Keratinocyte (primary cell): ENCODE data around the gene PCDH9. TPM values are rescaled to one million over a fixed set of nuclear protein-coding genes. Genes with fewer than 3 reads are reported as not detected.

Source experiments
- DNase-seq: peaks from one replicate; pipeline ENCODE4 v3.0.0-alpha.2; 2011; ENCODE audit warnings: low read depth, missing footprints, low spot score
- FAIRE-seq: peaks from 2 replicates; lab custom pipeline; 2011; peaks lifted over from hg19 to GRCh38; lab: Jason Lieb, UNC
- H2AFZ ChIP-seq: 2 replicates; pipeline ENCODE4 v1.6.0; 2012; ENCODE audit warnings: low read length, control low read depth, inconsistent platforms; ENCODE audit not compliant: control insufficient read depth
- H3K27ac ChIP-seq: 2 replicates; pipeline ENCODE4 v1.5.1; 2011; ENCODE audit warnings: low read length; ENCODE audit not compliant: control insufficient read depth, insufficient read depth
- H3K27me3 ChIP-seq: 3 replicates; pipeline ENCODE4 v1.6.0; 2011; ENCODE audit warnings: low read length; ENCODE audit not compliant: control insufficient read depth, insufficient read depth; ENCODE audit errors: extremely low read depth
- H3K36me3 ChIP-seq, 2 experiments: 2 replicates in 1 of 2; 3 replicates in 1 of 2; pipeline ENCODE4 v1.5.1; 2011; ENCODE audit warnings: low read length in 2 of 2, mild to moderate bottlenecking in 1 of 2; ENCODE audit not compliant: control insufficient read depth in 2 of 2, insufficient read depth in 2 of 2; ENCODE audit errors: extremely low read depth in 1 of 2
- H3K4me1 ChIP-seq: 3 replicates; pipeline ENCODE4 v1.5.1; 2011; ENCODE audit warnings: low read length; ENCODE audit not compliant: control insufficient read depth, insufficient read depth; ENCODE audit errors: extremely low read depth
- H3K4me2 ChIP-seq: 3 replicates; pipeline ENCODE4 v1.6.0; 2011; ENCODE audit warnings: low read depth, low read length; ENCODE audit not compliant: control insufficient read depth, insufficient read depth; ENCODE audit errors: extremely low read depth
- H3K4me3 ChIP-seq, 3 experiments: fragments of 200-600 bp in 1 of 3; sonication (generic) in 1 of 3; 2 replicates in 2 of 3; 3 replicates in 1 of 3; pipeline ENCODE4 v1.5.1; 2011 to 2016; ENCODE audit warnings: low read length in 3 of 3, mild to moderate bottlenecking in 3 of 3, control low read depth in 2 of 3, inconsistent platforms in 1 of 3, low read depth in 1 of 3, mixed read lengths in 1 of 3, mixed run types in 1 of 3, moderate library complexity in 1 of 3; ENCODE audit not compliant: control insufficient read depth in 2 of 3, insufficient read depth in 2 of 3; ENCODE audit errors: extremely low read depth in 1 of 3
- H3K79me2 ChIP-seq: 2 replicates; pipeline ENCODE4 v1.6.0; 2012; ENCODE audit warnings: low read length; ENCODE audit not compliant: control insufficient read depth, insufficient read depth
- H3K9ac ChIP-seq: 3 replicates; pipeline ENCODE4 v1.6.0; 2011; ENCODE audit warnings: low read length; ENCODE audit not compliant: control insufficient read depth, insufficient read depth; ENCODE audit errors: extremely low read depth
- H3K9me1 ChIP-seq: 3 replicates; pipeline ENCODE4 v1.6.0; 2011; ENCODE audit warnings: low read length; ENCODE audit not compliant: control insufficient read depth, insufficient read depth; ENCODE audit errors: extremely low read depth
- H3K9me3 ChIP-seq: 2 replicates; pipeline ENCODE4 v1.5.1; 2012; ENCODE audit warnings: low read depth, low read length; ENCODE audit not compliant: control insufficient read depth
- H4K20me1 ChIP-seq: 3 replicates; pipeline ENCODE4 v1.6.0; 2011; ENCODE audit warnings: low read length; ENCODE audit not compliant: control insufficient read depth, insufficient read depth; ENCODE audit errors: extremely low read depth
- EZH2 ChIP-seq: IDR thresholded peaks from one replicate; pipeline ENCODE4 v1.6.1; 2012; ENCODE audit warnings: inconsistent platforms, mild to moderate bottlenecking, low read length, moderate library complexity
- dilution Hi-C: fragments of 300-500 bp; cut with MboI; formaldehyde crosslinking; loops from one replicate; pipeline ENCODE4 v1.7.0; 2020; ENCODE audit warnings: low sequenced_read_pairs; ENCODE audit not compliant: extremely low pct_ligation_motif_present
- polyA plus RNA-seq, 5 experiments: library from polyadenylated mRNA; depleted of rRNA in 3 of 5; stranded (reverse) in 3 of 5; stranded (forward) in 1 of 5; unstranded in 1 of 5; fragments of >200 nt; gene quantifications; 1 replicate in 1 of 5; 2 replicates in 3 of 5; 3 replicates in 1 of 5; pipeline versions ENCODE4 v1.2.1 to v1.2.3, GENCODE V29; 2011 to 2012; ENCODE audit warnings: missing spikeins in 2 of 5, low read depth in 1 of 5, low replicate concordance in 1 of 5
- TF ChIP-seq, protein P1 (sequence below), 3 experiments: IDR thresholded peaks in 1 of 3; conservative IDR thresholded peaks in 1 of 3; optimal IDR thresholded peaks in 1 of 3; 2 replicates in 2 of 3; 3 replicates in 1 of 3; pipeline versions ENCODE3 to v1.5.1; 2011; ENCODE audit warnings: low read length in 3 of 3, mild to moderate bottlenecking in 3 of 3, moderate library complexity in 2 of 3, control low read depth in 1 of 3, inconsistent platforms in 1 of 3; ENCODE audit not compliant: insufficient read depth in 2 of 3; ENCODE audit errors: extremely low read depth in 1 of 3

Gene PCDH9
- polyA plus RNA-seq, 1 donor (not counting 4 experiments of a cell fraction or from before 2014, with no cell fraction given): 0.21 TPM

DNA sequence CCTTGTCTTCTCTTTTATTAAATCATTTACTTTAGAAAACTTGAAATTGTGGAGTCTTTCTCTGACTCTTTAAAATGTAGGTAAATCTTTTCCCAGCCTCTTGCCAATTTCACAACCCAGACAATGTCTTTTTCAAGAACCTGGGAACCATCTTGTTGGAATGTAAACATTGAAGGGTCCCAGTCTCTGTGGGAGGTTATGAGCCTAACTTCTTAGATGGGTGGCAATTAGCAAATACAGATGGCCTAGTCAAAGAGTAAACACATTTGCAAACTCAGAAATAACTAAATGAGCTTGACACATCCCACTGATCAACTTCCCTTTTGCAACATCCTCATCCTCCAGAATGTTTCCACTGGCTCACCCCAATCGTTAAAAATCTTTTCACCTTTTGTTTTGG is 721.0 kb downstream of the PCDH9 start:
- H3K9me1 ChIP-seq: no peaks in the 10 kb centered on the region
- dilution Hi-C loops: no loop called here
- FAIRE-seq (no peak), DNase-seq (no peak)
- H3K27ac ChIP-seq: no peak overlapping the region
- H3K79me2 ChIP-seq: no peaks in the 10 kb centered on the region
- H2AFZ ChIP-seq: no peak overlapping the region
- H3K4me2 ChIP-seq: no peak overlapping the region
- H3K4me1 ChIP-seq: no peaks in the 10 kb centered on the region
- H3K9ac ChIP-seq: no peak overlapping the region
- no peaks in the 10 kb centered on the region for H3K27me3 ChIP-seq
- no peaks in the 10 kb centered on the region for H3K36me3 ChIP-seq
- no peaks in the 10 kb centered on the region for H3K9me3 ChIP-seq
- no peak for TF ChIP-seq EZH2
- TF ChIP-seq, protein P1, sequence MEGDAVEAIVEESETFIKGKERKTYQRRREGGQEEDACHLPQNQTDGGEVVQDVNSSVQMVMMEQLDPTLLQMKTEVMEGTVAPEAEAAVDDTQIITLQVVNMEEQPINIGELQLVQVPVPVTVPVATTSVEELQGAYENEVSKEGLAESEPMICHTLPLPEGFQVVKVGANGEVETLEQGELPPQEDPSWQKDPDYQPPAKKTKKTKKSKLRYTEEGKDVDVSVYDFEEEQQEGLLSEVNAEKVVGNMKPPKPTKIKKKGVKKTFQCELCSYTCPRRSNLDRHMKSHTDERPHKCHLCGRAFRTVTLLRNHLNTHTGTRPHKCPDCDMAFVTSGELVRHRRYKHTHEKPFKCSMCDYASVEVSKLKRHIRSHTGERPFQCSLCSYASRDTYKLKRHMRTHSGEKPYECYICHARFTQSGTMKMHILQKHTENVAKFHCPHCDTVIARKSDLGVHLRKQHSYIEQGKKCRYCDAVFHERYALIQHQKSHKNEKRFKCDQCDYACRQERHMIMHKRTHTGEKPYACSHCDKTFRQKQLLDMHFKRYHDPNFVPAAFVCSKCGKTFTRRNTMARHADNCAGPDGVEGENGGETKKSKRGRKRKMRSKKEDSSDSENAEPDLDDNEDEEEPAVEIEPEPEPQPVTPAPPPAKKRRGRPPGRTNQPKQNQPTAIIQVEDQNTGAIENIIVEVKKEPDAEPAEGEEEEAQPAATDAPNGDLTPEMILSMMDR (optimal IDR thresholded peaks at IDR 0.05 in 1 of 3, IDR thresholded peaks at IDR 0.05 in 1 of 3, conservative IDR thresholded peaks at IDR 0.05 in 1 of 3; ENCODE audit: extremely low read depth in 1 of 3, insufficient read depth in 2 of 3, low read length in 3 of 3): no peak
- no peaks in the 10 kb centered on the region for H4K20me1 ChIP-seq
- H3K4me3 ChIP-seq: no peak overlapping the region

DNA sequence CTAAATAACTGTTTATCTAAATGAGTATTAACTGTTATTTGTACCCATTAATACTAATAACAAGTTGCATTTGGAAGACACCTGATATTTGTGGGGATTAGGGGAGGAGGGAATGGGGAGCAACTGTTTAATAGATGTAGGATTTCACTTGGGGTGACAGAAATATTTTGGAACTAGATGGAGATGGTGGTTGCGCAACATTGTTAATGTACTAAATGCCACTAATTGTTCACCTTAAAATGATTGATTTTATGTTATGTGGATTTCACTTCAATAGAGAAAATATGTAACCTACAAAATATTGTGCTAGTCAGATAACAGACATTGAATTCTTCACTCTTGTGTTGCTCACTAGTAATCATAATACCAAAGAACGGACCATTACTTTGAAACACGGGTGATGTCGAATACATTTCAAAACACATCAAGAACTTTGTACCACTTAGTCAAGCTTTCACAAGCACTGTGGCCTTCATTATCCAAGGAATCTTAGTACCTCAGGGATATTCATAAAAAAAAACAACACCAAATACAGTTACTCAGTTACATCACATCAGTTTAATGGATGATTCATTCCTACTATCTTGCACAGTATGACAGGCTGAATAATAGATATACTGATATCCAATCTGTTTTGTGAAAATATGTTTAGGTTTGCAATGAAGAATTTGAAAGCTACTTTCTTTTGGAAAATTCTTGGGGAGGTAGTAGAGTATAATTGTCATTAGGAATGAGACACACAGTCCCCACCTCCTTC is 721.8 kb downstream of the PCDH9 start:
- Histone ChIP-seq H3K4me3 (no peak overlapping the region), H3K4me1 (no peaks in the 10 kb centered on the region), H3K4me2 (no peak overlapping the region), H3K27ac (no peak overlapping the region), H3K9me1 (no peaks in the 10 kb centered on the region), H2AFZ (no peak overlapping the region), H3K9ac (no peak overlapping the region), H3K79me2 (no peaks in the 10 kb centered on the region), H4K20me1 (no peaks in the 10 kb centered on the region), H3K36me3 (no peaks in the 10 kb centered on the region), H3K9me3 (no peaks in the 10 kb centered on the region), H3K27me3 (no peaks in the 10 kb centered on the region)
- FAIRE-seq (no peak), DNase-seq (no peak)
- dilution Hi-C loops: no loop called here
- no peak for TF ChIP-seq EZH2
- TF ChIP-seq, protein P1 (optimal IDR thresholded peaks at IDR 0.05 in 1 of 3, IDR thresholded peaks at IDR 0.05 in 1 of 3, conservative IDR thresholded peaks at IDR 0.05 in 1 of 3; ENCODE audit: extremely low read depth in 1 of 3, insufficient read depth in 2 of 3, low read length in 3 of 3): no peak
